GM19099 (cell line): Measurements from ENCODE around the gene WBP2.

Experiments
- POLR2A ChIP-seq: IDR thresholded peaks from 3 replicates; pipeline ENCODE4 v1.6.1; 2011; ENCODE audit warnings: low read depth; ENCODE audit not compliant: insufficient read length; ENCODE audit errors: extremely low read depth

Gene WBP2

GRCh38 chr17:75808549-75808904, 46.6 kb downstream of the WBP2 start:
- no peak for TF ChIP-seq POLR2A

- TF ChIP-seq POLR2A, result no peak
Measured at GRCh38 chr17:75807861-75808260, 47.3 kb downstream of the WBP2 start.

- TF ChIP-seq POLR2A, result no peak
Measured at GRCh38 chr17:75806822-75807500, 48.2 kb downstream of the WBP2 start.

- TF ChIP-seq POLR2A, result no peak
Measured at GRCh38 chr17:75803883-75804282, 51.3 kb downstream of the WBP2 start.

GRCh38 chr17:75799402-75799801, 55.7 kb downstream of the WBP2 start:
- no peak for TF ChIP-seq POLR2A

- no peak for TF ChIP-seq POLR2A
Measured at GRCh38 chr17:75795820-75796607, 59.1 kb downstream of the WBP2 start.
